Endothelial cell (in vitro differentiated cells): ENCODE results near the gene CYP20A1. TPM values are rescaled to one million over a fixed set of nuclear protein-coding genes. Genes with fewer than 3 reads are reported as not detected.
"Not testable (repeated sequence)": the region's sequence is repeated elsewhere in the genome, so short reads cannot be mapped to it uniquely, and the experiment has no call there.

ENCODE experiments used
- DNase-seq: peaks from one replicate; pipeline ENCODE4 v3.0.0; 2021; ENCODE audit warnings: low spot score
- H3K27ac Mint-ChIP-seq: one replicate; pipeline ENCODE4 v1.8.0; 2021; ENCODE audit warnings: mixed read lengths, inconsistent platforms; ENCODE audit not compliant: unreplicated experiment
- H3K27me3 Mint-ChIP-seq: one replicate; pipeline ENCODE4 v1.8.0; 2021; ENCODE audit warnings: mild to moderate bottlenecking, moderate library complexity, mixed read lengths, inconsistent platforms; ENCODE audit not compliant: unreplicated experiment
- H3K36me3 Mint-ChIP-seq: one replicate; pipeline ENCODE4 v1.8.0; 2021; ENCODE audit warnings: mild to moderate bottlenecking, low read depth, mixed read lengths, inconsistent platforms; ENCODE audit not compliant: unreplicated experiment
- H3K4me1 Mint-ChIP-seq: one replicate; pipeline ENCODE4 v1.8.0; 2021; ENCODE audit warnings: mild to moderate bottlenecking, mixed read lengths, inconsistent platforms; ENCODE audit not compliant: unreplicated experiment
- H3K4me3 Mint-ChIP-seq: one replicate; pipeline ENCODE4 v1.8.0; 2021; ENCODE audit warnings: mild to moderate bottlenecking, mixed read lengths, inconsistent platforms; ENCODE audit not compliant: unreplicated experiment
- H3K9me3 Mint-ChIP-seq: one replicate; pipeline ENCODE4 v1.8.0; 2021; ENCODE audit warnings: mixed read lengths, inconsistent platforms; ENCODE audit not compliant: unreplicated experiment
- CTCF ChIP-seq: fragments of 200-600 bp; sonication (generic); IDR thresholded peaks from one replicate; pipeline ENCODE4 v1.5.0; 2021; ENCODE audit warnings: antibody characterized with exemption; ENCODE audit not compliant: unreplicated experiment
- total RNA-seq: library from RNA; stranded (reverse); fragmentation: NEBNext Ultra II Directional; extraction: Animal tissue kit (Norgen Biotek cat#: 25700); gene quantifications from one replicate; pipeline ENCODE4 v1.2.1, GENCODE V29; 2021; ENCODE audit not compliant: unreplicated experiment

The CYP20A1 gene
- total RNA-seq, 1 donor from 2014 or later: 15.2 TPM

DNA sequence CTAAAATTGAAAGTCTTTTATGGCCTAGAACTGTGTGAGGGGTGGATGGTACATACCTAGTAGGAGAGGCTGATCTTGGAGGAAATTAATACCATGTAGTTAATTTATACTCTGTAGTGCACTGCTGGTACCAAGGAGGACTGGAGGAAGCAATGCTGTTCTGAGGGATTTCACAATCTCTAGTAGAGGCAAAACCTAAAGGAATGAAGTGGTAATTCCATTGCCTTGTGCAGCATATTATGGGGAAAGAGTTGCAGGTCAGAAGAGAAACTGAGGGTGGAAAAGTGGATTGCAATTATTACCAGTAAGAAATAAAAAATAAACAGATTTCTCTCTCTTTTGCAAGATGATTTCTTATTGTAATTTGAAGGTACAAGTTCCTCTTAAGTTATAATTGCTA is 91.6 kb downstream of the CYP20A1 start:
- Mint-ChIP-seq H3K4me3 (peak overlapping the region; percentile 93), H3K9me3 (no peaks in the 10 kb centered on the region), H3K27me3 (peaks cover 11% of the 10 kb centered on the region), H3K4me1 (peaks cover 26% of the 10 kb centered on the region), H3K27ac (no peak overlapping the region), H3K36me3 (peaks cover 6% of the 10 kb centered on the region)
- DNase-seq: no peak
- no peak for TF ChIP-seq CTCF

DNA sequence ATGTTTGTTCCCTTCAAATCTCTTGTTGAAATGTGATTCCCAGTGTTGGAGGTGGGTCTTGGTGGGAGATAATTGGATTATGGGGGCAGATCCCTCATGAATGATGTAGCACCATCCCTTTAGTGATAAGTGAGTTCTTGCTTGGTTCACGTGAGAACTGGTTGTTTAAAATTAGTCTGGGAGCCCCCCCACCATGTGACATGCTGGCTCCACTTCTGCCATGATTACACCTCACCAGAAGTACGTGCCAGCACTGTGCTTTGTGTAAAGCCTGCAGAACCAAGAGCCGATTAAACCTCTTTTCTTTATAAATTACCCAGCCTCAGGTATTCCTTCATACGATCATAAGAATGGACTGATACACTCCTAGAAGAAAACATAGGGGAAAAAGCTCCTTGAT is 99.5 kb downstream of the CYP20A1 start:
- no peak for DNase-seq
- Mint-ChIP-seq H3K36me3 (peaks cover 8% of the 10 kb centered on the region), H3K9me3 (no peaks in the 10 kb centered on the region)

DNA sequence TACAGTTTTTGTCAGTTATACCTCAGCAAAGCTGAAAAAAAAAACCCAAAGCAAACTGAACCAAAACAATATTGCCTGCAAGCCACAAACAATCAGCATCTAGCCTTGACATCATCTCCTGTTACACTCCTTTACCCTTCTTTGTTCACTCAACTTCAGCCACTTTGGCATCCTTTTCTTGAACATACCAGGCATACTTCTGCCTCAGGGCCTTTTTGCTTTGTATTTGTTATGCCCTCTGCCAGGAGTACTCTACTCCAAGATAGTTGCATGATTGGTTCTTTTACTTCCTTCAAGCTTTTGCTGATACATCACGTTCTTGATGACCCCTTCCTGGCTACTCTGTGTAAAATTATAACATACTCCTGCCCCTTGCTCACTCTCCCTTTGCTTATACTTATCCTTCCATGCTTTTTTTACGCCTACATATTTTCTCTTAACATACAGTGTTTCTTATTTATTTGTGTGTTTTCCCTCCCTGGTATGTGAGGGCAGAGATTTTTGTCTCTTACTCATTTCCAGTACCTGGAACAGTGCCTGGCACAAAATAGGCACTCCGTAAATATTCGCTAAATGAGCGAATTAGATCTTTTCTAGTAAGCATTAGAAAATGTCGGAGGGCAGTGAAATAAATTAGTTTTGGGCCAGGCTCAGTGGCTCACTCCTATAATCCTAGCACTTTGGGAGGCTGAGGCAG is 102.1 kb downstream of the CYP20A1 start:
- peaks cover 10% of the 10 kb centered on the region for H3K4me1 Mint-ChIP-seq
- no peak for DNase-seq
- H3K27me3 Mint-ChIP-seq: no peaks in the 10 kb centered on the region
- no peak for TF ChIP-seq CTCF
- H3K27ac Mint-ChIP-seq: peak overlapping the region; percentile 78
- H3K4me3 Mint-ChIP-seq: peak overlapping the region; percentile 5
- peaks cover 19% of the 10 kb centered on the region for H3K36me3 Mint-ChIP-seq
- H3K9me3 Mint-ChIP-seq: no peaks in the 10 kb centered on the region

More for the DNA sequence above, 99.5 kb downstream of the CYP20A1 start:
- no peaks in the 10 kb centered on the region for H3K27me3 Mint-ChIP-seq
- no peak for TF ChIP-seq CTCF
- peaks cover 13% of the 10 kb centered on the region for H3K4me1 Mint-ChIP-seq
- no peak overlapping the region for H3K4me3 Mint-ChIP-seq
- no peak overlapping the region for H3K27ac Mint-ChIP-seq

DNA sequence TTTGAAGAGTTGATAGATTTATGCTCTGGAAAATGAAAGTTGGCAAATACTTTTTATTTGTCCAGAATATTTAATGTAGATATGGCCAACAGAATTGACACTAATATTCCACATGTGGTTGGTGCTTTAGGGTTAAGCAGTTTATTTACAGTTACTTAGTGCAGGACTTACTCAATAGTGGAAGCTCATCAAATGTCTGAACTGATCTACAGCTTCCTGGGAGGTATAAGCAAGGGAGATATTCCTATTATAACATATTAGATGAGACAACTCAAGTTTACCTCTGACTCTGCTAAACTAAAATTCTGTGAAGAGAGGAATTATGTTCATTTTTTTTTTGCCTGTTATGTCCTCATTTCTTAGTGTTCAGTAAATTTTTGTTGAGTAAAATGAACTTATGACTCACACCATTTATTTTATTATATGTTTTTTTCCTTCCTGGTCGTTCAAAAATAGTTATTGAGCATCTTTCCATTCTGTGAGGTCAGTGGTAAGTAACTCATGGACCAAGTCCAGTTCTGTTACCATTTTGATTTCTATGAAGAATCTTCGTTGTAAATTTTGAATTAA is 103.0 kb downstream of the CYP20A1 start:
- Mint-ChIP-seq H3K36me3 (peaks cover 16% of the 10 kb centered on the region), H3K4me1 (peaks cover 15% of the 10 kb centered on the region), H3K4me3 (no peak overlapping the region), H3K27me3 (no peaks in the 10 kb centered on the region), H3K27ac (no peak overlapping the region), H3K9me3 (no peaks in the 10 kb centered on the region)
- TF ChIP-seq CTCF: no peak
- DNase-seq: no peak

GRCh38 chr2:203342374-203342773 is 103.6 kb downstream of the CYP20A1 start:
- peaks cover 15% of the 10 kb centered on the region for H3K4me1 Mint-ChIP-seq
- H3K27me3 Mint-ChIP-seq, DNase-seq, H3K27ac Mint-ChIP-seq, H3K4me3 Mint-ChIP-seq, H3K9me3 Mint-ChIP-seq: not testable (repeated sequence)
- H3K36me3 Mint-ChIP-seq: peaks cover 16% of the 10 kb centered on the region
